GM19468 (cell line): ENCODE measurements around the gene SPAG17.

Experiments
- ATAC-seq: cut with Tn5 transposase; IDR thresholded peaks from one replicate; pipeline ENCODE4 v1.9.1; 2021; ENCODE audit warnings: mild to moderate bottlenecking, moderate library complexity, moderate number of reproducible peaks; ENCODE audit not compliant: unreplicated experiment; ENCODE audit errors: extremely low read depth

The SPAG17 gene

GRCh38 chr1:118177998-118178397, 7.0 kb downstream of the SPAG17 start:
- ATAC-seq: no peak

GRCh38 chr1:118169016-118169415, 16.0 kb downstream of the SPAG17 start:
- ATAC-seq: no peak

- no peak for ATAC-seq
These were observed 24.2 kb downstream of the SPAG17 start for GRCh38 chr1:118160806-118161205.

GRCh38 chr1:118159569-118159968, 25.5 kb downstream of the SPAG17 start:
- ATAC-seq: no peak

GRCh38 chr1:118158924-118159323, 26.1 kb downstream of the SPAG17 start:
- no peak for ATAC-seq

GRCh38 chr1:118157506-118157905, 27.5 kb downstream of the SPAG17 start:
- ATAC-seq: no peak

- ATAC-seq: no peak
These were observed 29.9 kb downstream of the SPAG17 start for GRCh38 chr1:118155106-118155505.

GRCh38 chr1:118154220-118154619, 30.8 kb downstream of the SPAG17 start:
- ATAC-seq: no peak

GRCh38 chr1:118151312-118151937, 33.6 kb downstream of the SPAG17 start:
- no peak for ATAC-seq

GRCh38 chr1:118149799-118150198, 35.2 kb downstream of the SPAG17 start:
- no peak for ATAC-seq

GRCh38 chr1:118148034-118148433, 37.0 kb downstream of the SPAG17 start:
- no peak for ATAC-seq

- no peak for ATAC-seq
These were observed 37.5 kb downstream of the SPAG17 start for GRCh38 chr1:118147522-118147921.

GRCh38 chr1:118145721-118146120, 39.3 kb downstream of the SPAG17 start:
- no peak for ATAC-seq

- ATAC-seq: no peak
These were observed 40.3 kb downstream of the SPAG17 start for GRCh38 chr1:118144684-118145083.

GRCh38 chr1:118143831-118144230, 41.2 kb downstream of the SPAG17 start:
- ATAC-seq: no peak

- no peak for ATAC-seq
These were observed 41.9 kb downstream of the SPAG17 start for GRCh38 chr1:118143121-118143520.

- no peak for ATAC-seq
These were observed 42.5 kb downstream of the SPAG17 start for GRCh38 chr1:118142546-118142945.

- ATAC-seq: no peak
These were observed 47.1 kb downstream of the SPAG17 start for GRCh38 chr1:118137900-118138299.

- peak; percentile 98 for ATAC-seq
These were observed 48.7 kb downstream of the SPAG17 start for GRCh38 chr1:118136187-118136941.

GRCh38 chr1:118132000-118132399, 53.0 kb downstream of the SPAG17 start:
- ATAC-seq: no peak

- ATAC-seq: no peak
These were observed 56.3 kb downstream of the SPAG17 start for GRCh38 chr1:118128761-118129160.

- no peak for ATAC-seq
These were observed 61.0 kb downstream of the SPAG17 start for GRCh38 chr1:118124064-118124463.
